Measurements from ENCODE around the gene ZFAND6.

DNA sequence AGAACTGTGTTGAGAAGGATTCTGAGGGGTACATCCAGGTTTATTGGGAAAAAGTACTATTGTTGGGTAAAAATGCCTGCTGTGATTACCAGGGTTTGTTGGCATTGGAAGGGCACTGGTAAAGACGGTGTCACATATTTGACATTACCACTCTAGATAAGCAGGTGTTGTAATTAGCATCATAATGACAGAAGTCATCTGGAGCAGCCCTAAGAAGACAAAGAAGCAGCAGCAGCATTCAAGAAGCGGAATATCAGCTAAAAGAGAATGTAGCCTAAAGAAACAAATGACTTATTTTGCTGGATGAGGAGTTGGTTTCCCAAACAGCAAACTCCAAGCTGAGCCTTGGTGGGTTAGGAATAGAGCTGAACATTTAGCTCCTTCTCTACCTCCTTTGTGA, 30.5 kb upstream of the ZFAND6 start:
- TF ChIP-seq ZNF565 (CRISPR knock-in tag; conservative IDR thresholded peaks at IDR 0.05; ENCODE audit: low read depth) = no peak
- no peak for TF ChIP-seq ESRRG (CRISPR knock-in tag; IDR thresholded peaks at IDR 0.05)
- TF ChIP-seq, protein P1, sequence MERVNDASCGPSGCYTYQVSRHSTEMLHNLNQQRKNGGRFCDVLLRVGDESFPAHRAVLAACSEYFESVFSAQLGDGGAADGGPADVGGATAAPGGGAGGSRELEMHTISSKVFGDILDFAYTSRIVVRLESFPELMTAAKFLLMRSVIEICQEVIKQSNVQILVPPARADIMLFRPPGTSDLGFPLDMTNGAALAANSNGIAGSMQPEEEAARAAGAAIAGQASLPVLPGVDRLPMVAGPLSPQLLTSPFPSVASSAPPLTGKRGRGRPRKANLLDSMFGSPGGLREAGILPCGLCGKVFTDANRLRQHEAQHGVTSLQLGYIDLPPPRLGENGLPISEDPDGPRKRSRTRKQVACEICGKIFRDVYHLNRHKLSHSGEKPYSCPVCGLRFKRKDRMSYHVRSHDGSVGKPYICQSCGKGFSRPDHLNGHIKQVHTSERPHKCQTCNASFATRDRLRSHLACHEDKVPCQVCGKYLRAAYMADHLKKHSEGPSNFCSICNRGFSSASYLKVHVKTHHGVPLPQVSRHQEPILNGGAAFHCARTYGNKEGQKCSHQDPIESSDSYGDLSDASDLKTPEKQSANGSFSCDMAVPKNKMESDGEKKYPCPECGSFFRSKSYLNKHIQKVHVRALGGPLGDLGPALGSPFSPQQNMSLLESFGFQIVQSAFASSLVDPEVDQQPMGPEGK (CRISPR knock-in tag; IDR thresholded peaks at IDR 0.05; ENCODE audit: borderline replicate concordance) = no peak
- no peak for TF ChIP-seq ZFP30 (CRISPR knock-in tag; IDR thresholded peaks at IDR 0.05)
- no peak for TF ChIP-seq CSDC2 (CRISPR knock-in tag; IDR thresholded peaks at IDR 0.05)
- no peak for TF ChIP-seq ARNTL (CRISPR knock-in tag; IDR thresholded peaks at IDR 0.05; ENCODE audit: borderline replicate concordance, low read depth)
- no peak for TF ChIP-seq ZFP3 (CRISPR knock-in tag; IDR thresholded peaks at IDR 0.05)
- TF ChIP-seq, protein P2, sequence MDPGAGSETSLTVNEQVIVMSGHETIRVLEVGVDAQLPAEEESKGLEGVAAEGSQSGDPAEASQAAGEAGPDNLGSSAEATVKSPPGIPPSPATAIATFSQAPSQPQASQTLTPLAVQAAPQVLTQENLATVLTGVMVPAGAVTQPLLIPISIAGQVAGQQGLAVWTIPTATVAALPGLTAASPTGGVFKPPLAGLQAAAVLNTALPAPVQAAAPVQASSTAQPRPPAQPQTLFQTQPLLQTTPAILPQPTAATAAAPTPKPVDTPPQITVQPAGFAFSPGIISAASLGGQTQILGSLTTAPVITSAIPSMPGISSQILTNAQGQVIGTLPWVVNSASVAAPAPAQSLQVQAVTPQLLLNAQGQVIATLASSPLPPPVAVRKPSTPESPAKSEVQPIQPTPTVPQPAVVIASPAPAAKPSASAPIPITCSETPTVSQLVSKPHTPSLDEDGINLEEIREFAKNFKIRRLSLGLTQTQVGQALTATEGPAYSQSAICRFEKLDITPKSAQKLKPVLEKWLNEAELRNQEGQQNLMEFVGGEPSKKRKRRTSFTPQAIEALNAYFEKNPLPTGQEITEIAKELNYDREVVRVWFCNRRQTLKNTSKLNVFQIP (CRISPR knock-in tag; IDR thresholded peaks at IDR 0.05; ENCODE audit: borderline replicate concordance, low read depth) = no peak
- TF ChIP-seq, protein P3, sequence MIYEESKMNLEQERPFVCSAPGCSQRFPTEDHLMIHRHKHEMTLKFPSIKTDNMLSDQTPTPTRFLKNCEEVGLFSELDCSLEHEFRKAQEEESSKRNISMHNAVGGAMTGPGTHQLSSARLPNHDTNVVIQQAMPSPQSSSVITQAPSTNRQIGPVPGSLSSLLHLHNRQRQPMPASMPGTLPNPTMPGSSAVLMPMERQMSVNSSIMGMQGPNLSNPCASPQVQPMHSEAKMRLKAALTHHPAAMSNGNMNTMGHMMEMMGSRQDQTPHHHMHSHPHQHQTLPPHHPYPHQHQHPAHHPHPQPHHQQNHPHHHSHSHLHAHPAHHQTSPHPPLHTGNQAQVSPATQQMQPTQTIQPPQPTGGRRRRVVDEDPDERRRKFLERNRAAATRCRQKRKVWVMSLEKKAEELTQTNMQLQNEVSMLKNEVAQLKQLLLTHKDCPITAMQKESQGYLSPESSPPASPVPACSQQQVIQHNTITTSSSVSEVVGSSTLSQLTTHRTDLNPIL (CRISPR knock-in tag; IDR thresholded peaks at IDR 0.05; ENCODE audit: low read depth) = no peak
- TF ChIP-seq, protein P4, sequence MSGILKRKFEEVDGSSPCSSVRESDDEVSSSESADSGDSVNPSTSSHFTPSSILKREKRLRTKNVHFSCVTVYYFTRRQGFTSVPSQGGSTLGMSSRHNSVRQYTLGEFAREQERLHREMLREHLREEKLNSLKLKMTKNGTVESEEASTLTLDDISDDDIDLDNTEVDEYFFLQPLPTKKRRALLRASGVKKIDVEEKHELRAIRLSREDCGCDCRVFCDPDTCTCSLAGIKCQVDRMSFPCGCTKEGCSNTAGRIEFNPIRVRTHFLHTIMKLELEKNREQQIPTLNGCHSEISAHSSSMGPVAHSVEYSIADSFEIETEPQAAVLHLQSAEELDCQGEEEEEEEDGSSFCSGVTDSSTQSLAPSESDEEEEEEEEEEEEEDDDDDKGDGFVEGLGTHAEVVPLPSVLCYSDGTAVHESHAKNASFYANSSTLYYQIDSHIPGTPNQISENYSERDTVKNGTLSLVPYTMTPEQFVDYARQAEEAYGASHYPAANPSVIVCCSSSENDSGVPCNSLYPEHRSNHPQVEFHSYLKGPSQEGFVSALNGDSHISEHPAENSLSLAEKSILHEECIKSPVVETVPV (CRISPR knock-in tag; IDR thresholded peaks at IDR 0.05) = no peak
- no peak for TF ChIP-seq ZC3H10 (CRISPR knock-in tag; IDR thresholded peaks at IDR 0.05)
- no peak for TF ChIP-seq BACH2 (CRISPR knock-in tag; IDR thresholded peaks at IDR 0.05; ENCODE audit: borderline replicate concordance)
- no peak for TF ChIP-seq SNAI2 (CRISPR knock-in tag; IDR thresholded peaks at IDR 0.05)

All from SK-N-SH treated with all-trans-retinoic acid at 6 μM for 48 hours (cell line).